ENCODE data around the gene MRPS27.
"Not testable (repeated sequence)": the region's sequence is repeated elsewhere in the genome, so short reads cannot be mapped to it uniquely, and the experiment has no call there.

MRPS27 gene

GRCh38 chr5:72202331-72202825 lies 117.7 kb downstream of the MRPS27 start:
- DNase-seq (ENCODE audit: low read depth), result no peak

- DNase-seq (ENCODE audit: low read depth), result no peak
Measured at GRCh38 chr5:72199681-72200080, 120.4 kb downstream of the MRPS27 start.

DNA sequence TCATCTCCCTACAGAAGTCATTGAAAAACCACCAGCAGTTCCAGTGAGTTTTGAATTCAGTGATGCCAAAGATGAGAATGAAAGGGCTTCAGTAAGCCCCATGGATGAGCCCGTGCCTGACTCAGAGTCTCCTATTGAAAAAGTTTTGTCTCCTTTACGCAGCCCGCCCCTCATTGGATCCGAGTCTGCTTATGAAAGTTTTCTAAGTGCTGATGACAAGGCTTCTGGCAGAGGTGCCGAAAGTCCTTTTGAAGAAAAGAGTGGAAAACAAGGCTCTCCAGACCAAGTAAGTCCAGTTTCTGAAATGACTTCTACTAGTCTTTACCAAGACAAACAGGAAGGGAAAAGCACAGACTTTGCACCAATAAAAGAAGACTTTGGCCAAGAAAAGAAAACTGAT lies 122.6 kb downstream of the MRPS27 start:
- DNase-seq (ENCODE audit: low read depth), result no peak

- DNase-seq (ENCODE audit: low read depth), result no peak
Measured at GRCh38 chr5:72195581-72195980, 124.5 kb downstream of the MRPS27 start.

GRCh38 chr5:72194846-72195245 lies 125.2 kb downstream of the MRPS27 start:
- no peak for DNase-seq (ENCODE audit: low read depth)

DNA sequence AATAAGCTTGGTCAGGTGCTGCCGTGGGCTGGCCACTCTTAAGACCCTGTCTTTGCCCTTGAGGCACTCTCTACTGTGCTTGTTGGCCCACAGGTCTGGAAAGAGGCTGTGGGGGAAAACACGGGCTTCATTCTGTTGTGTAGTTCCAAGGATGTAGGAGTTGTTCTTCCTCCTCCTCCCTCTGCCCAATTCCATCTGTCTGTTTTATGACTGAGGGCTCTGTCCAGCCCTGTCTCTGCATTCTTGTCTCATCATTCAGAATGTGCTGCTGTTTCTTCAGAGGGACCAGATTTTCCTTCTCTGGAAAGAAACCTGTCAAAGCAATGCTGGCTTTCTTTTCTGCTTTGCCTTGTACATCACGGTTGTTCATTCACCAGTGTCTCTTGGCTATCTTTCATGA lies 128.6 kb downstream of the MRPS27 start:
- no peak for DNase-seq (ENCODE audit: low read depth)

DNA sequence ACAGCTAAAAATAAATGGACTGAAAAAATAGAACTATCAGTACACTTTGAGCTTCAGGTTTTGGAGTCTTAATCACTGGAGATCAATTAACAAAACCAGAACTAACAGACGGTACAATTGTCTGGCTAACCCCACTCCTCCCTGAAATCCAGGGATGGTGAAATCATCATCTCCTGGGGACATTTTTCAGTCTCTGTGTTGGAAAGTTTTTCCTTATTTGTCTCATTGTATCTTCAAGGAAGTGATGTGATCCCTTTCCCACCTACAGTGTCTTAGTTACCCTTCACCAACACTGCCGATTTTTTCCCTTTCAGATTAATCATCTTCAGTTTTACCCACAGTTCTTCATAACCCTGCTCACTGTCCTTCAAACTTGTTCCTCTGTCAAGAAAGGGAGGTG lies 130.9 kb downstream of the MRPS27 start:
- DNase-seq (ENCODE audit: low read depth), result no peak

- DNase-seq (ENCODE audit: low read depth), result no peak
Measured at GRCh38 chr5:72188166-72188565, 131.9 kb downstream of the MRPS27 start.

DNA sequence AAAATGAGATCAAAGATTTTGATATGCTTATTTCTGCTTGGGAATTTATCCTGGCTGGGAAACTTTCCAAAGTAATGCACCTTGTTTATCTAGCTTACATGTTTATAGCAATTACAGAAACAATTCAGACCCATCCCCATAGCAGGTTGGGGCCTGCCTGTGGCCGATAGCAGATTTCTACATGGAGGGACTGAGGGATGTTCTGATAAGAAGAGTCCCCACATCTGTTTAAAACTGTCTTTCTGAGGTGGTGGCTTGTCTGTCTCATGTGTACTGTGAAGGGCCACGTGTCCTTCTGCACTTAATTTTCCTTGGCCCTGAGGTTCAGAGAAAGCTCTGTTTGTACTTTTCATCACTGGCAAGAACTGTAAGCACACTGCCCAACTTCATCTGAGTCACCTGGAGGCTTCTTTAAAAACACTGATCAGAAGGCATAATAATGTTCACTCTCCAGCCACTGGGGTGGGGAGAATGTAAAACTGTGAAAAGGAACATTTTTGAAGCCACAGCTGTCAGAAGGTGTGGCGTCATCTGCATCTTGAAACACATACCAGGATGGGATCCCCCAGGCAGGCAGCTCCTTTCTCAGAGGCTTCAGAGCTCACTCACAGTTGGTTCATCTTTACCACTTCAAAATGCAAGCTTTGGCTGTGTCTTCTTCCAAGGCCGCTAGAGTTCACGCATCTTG lies 132.5 kb downstream of the MRPS27 start:
- DNase-seq (ENCODE audit: low read depth), result no peak

DNA sequence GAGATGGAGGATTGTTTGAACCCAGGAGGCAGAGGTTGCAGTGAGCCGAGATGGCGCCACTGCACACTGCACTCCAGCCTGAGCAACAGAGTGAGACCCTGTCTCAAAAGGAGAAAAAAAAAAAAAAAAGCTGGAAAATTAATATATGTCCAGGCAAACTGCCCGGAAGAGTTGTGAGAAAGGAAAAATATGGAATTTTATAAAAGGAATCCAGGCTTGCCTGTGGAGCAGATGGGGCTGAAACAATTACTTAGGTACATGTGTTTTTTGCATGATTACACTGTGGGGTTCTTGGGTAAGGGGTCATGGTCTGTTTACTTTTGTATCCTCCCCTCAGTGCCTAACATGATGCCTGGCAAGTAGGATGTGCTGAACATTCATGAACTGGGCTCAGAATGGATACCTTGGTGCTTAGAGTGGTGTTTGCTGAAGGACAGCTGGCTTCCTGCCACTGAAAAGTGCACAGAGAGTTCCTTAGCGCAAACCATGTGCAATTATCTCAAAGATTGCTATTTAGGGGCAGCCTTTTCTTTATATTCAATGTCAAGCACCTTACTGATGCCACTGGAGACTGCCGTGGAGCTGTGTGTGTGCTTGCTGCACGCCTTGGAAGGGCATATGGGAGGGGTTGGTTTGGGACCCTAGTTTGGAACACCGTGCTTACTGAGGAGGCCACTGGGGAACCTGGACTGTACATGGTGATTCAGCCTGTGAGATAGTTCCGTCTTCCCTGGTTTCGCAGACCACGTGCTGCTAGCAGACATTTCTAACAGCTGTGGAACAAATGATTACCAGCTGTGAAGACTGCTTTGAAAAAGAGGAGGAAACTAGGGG lies 134.3 kb downstream of the MRPS27 start:
- no peak for DNase-seq (ENCODE audit: low read depth)

- DNase-seq (ENCODE audit: low read depth), result no peak
Measured at GRCh38 chr5:72184408-72184807, 135.6 kb downstream of the MRPS27 start.

DNA sequence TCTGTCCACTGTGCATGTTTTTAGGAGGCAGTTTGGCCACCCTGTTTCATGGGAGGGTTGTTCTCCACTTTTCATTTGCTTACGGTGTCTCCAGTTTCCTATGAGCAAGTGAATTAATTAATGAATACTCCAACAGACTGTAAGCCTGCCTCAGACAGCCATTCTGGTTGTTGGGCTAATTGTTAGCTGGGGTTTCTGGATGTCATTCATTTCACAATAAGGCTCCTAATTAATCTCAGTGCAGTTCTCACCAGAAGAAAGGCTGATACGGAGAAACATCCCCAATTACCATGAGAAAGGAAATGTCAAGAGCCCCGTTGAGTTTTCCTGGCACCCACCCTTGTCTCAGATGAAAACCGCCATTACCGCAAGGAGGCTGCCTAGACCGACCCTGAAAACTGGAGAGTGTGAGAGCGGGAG lies 136.9 kb downstream of the MRPS27 start:
- DNase-seq (ENCODE audit: low read depth), result no peak

GRCh38 chr5:72182686-72183085 lies 137.4 kb downstream of the MRPS27 start:
- no peak for DNase-seq (ENCODE audit: low read depth)

- DNase-seq (ENCODE audit: low read depth), result no peak
Measured at GRCh38 chr5:72180925-72181324, 139.1 kb downstream of the MRPS27 start.

DNA sequence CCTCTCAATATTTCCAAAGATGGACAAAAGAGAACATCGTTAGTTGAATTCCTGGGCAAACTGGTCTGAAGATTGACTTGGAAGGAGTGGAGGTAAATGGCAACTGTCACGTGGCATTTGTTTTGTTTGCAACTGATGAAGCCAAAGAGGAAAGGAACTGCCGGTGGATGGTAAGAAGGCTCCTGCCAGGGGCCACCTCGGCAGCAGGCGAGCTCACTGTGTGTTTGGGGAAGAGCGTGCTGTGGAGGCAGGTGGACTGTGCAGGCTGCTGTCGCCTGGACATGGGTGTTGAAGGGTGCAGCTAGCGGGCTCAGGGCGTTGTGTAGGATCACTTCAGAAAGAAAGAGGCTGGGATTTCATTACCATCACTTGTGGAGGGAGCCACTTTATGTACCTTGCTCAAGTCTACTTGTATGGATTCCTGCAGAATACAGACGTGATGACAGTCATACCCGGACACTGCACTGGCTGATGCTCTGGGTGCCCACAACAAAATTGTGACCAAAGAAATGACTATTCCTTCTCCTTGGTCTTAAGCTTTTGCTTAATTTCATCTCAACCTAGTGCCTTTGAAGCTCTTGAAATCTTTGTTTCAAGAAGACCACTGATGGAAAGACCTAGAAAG lies 140.1 kb downstream of the MRPS27 start:
- DNase-seq (ENCODE audit: low read depth), result no peak

GRCh38 chr5:72179028-72179815 lies 140.8 kb downstream of the MRPS27 start:
- DNase-seq (ENCODE audit: low read depth), result no peak

GRCh38 chr5:72177538-72177937 lies 142.5 kb downstream of the MRPS27 start:
- no peak for DNase-seq (ENCODE audit: low read depth)

GRCh38 chr5:72172786-72173185 lies 147.3 kb downstream of the MRPS27 start:
- DNase-seq (ENCODE audit: low read depth), result no peak

- DNase-seq (ENCODE audit: low read depth), result no peak
Measured at GRCh38 chr5:72171667-72172066, 148.4 kb downstream of the MRPS27 start.

DNA sequence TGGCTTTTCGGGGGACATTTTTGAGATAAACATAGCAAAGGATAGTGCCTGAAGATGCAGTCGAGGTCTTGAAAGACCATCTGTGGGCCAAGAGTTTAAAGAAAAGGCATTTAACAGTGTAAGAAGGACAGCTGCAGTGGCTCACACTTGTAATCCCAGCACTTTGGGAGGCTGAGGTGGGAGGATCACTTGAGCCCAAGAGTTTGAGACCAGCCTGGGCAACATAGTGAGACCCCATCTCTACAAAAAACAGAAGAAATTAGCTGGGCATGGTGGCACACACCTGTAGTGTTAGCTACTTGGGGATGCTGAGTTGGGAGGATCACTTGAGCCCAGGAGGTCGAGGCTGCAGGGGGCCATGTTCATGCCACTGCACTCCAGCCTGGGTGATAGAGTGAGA lies 148.9 kb downstream of the MRPS27 start:
- DNase-seq (ENCODE audit: low read depth), result not testable (repeated sequence)

DNA sequence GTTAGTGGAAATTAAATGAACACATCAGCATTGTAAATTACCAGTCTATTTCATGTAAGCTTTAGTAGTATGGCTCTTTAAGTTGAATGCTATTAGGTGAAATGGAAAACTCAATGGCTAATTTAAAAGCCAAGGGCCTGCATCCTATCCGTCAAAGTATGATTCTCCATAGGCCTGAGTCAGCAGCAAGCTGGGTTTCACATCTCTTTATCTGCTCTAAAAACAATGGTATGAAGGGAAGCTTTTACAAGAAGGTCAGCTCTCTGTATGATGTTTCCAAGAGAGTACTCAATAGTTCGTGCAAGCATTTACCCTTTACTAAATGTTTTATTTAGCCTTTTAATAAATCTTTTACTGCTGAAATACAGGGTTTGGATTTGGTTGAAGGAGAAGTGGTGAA lies 149.9 kb downstream of the MRPS27 start:
- no peak for DNase-seq (ENCODE audit: low read depth)
